ENCODE results near the gene ST6GALNAC5. TPM values are rescaled to one million over a fixed set of nuclear protein-coding genes. Genes with fewer than 3 reads are reported as not detected.
"Not testable (repeated sequence)": the region's sequence is repeated elsewhere in the genome, so short reads cannot be mapped to it uniquely, and the experiment has no call there.

Gene ST6GALNAC5
- total RNA-seq, 4 donors from 2014 or later: 0.44 to 3.2 (median 0.65) TPM; not detected in 1

GRCh38 chr1:76872944-76873343 is 5.7 kb downstream of the ST6GALNAC5 start:
- ATAC-seq (ENCODE audit: low FRiP score) (no peak), DNase-seq (ENCODE audit: low spot score) (no peak)
- TF ChIP-seq CTCF (IDR thresholded peaks at IDR 0.05): no peak

GRCh38 chr1:76876655-76877395 is 9.5 kb downstream of the ST6GALNAC5 start:
- no peak for ATAC-seq (ENCODE audit: low FRiP score)
- DNase-seq (ENCODE audit: low spot score): no peak
- no peak for TF ChIP-seq CTCF (IDR thresholded peaks at IDR 0.05)

- not testable (repeated sequence) for ATAC-seq (ENCODE audit: low FRiP score)
These were observed 11.7 kb downstream of the ST6GALNAC5 start for GRCh38 chr1:76879014-76879413.

GRCh38 chr1:76881762-76882161 is 14.5 kb downstream of the ST6GALNAC5 start:
- ATAC-seq (ENCODE audit: low FRiP score) (no peak), DNase-seq (ENCODE audit: low spot score) (no peak)
- TF ChIP-seq CTCF (IDR thresholded peaks at IDR 0.05): no peak

More at GRCh38 chr1:76879014-76879413, 11.7 kb downstream of the ST6GALNAC5 start:
- DNase-seq (ENCODE audit: low spot score): not testable (repeated sequence)

GRCh38 chr1:76891931-76892622 is 24.8 kb downstream of the ST6GALNAC5 start:
- TF ChIP-seq CTCF (IDR thresholded peaks at IDR 0.05): no peak
- DNase-seq (ENCODE audit: low spot score): no peak
- ATAC-seq (ENCODE audit: low FRiP score): no peak

- ATAC-seq (ENCODE audit: low FRiP score) (no peak), DNase-seq (ENCODE audit: low spot score) (no peak)
- TF ChIP-seq CTCF (IDR thresholded peaks at IDR 0.05): no peak
These were observed 25.4 kb downstream of the ST6GALNAC5 start for GRCh38 chr1:76892675-76893074.

GRCh38 chr1:76901158-76901767 is 34.0 kb downstream of the ST6GALNAC5 start:
- no peak for TF ChIP-seq CTCF (IDR thresholded peaks at IDR 0.05)

More at GRCh38 chr1:76901158-76901767, 34.0 kb downstream of the ST6GALNAC5 start:
- DNase-seq (ENCODE audit: low spot score) (no peak), ATAC-seq (ENCODE audit: low FRiP score) (no peak)
